Skeletal muscle tissue (tissue), 4 donors: ENCODE measurements around the gene OCRL. TPM values are rescaled to one million over a fixed set of nuclear protein-coding genes. Genes with fewer than 3 reads are reported as not detected.

ENCODE experiments used
- H3K27ac ChIP-seq: one replicate; pipeline ENCODE4 v1.7.0; 2013; ENCODE audit warnings: mild to moderate bottlenecking, low read depth, low read length, inconsistent platforms
- H3K27me3 ChIP-seq, 3 donors: one replicate each; pipeline ENCODE4 v1.7.0; 2013; ENCODE audit warnings: low read length in 3 of 3; ENCODE audit not compliant: control insufficient read depth in 3 of 3, insufficient read depth in 3 of 3
- H3K36me3 ChIP-seq, 3 donors: one replicate each; pipeline ENCODE4 v1.7.0; 2013; ENCODE audit warnings: low read length in 3 of 3; ENCODE audit not compliant: control insufficient read depth in 3 of 3, insufficient read depth in 3 of 3
- H3K4me1 ChIP-seq, 3 donors: one replicate each; pipeline ENCODE4 v1.7.0; 2013; ENCODE audit warnings: low read length in 3 of 3, mild to moderate bottlenecking in 3 of 3; ENCODE audit not compliant: control insufficient read depth in 3 of 3, insufficient read depth in 3 of 3
- H3K4me3 ChIP-seq, 3 donors: one replicate each; pipeline ENCODE4 v1.7.0; 2013; ENCODE audit warnings: low read length in 3 of 3
- H3K9ac ChIP-seq, 3 donors: one replicate each; pipeline ENCODE4 v1.7.0; 2013; ENCODE audit warnings: low read length in 3 of 3, mild to moderate bottlenecking in 3 of 3, moderate library complexity in 2 of 3, low read depth in 1 of 3
- H3K9me3 ChIP-seq, 3 donors: one replicate each; pipeline ENCODE4 v1.7.0; 2013; ENCODE audit warnings: low read length in 3 of 3; ENCODE audit not compliant: control insufficient read depth in 3 of 3
- total RNA-seq: library from RNA; depleted of rRNA; stranded (reverse); fragments of >200 nt; gene quantifications from one replicate; pipeline ENCODE4 v1.2.3, GENCODE V29; 2014
- donor health status: Osteomylitis.

OCRL gene
- total RNA-seq, 1 donor from 2014 or later: 8.4 TPM

DNA sequence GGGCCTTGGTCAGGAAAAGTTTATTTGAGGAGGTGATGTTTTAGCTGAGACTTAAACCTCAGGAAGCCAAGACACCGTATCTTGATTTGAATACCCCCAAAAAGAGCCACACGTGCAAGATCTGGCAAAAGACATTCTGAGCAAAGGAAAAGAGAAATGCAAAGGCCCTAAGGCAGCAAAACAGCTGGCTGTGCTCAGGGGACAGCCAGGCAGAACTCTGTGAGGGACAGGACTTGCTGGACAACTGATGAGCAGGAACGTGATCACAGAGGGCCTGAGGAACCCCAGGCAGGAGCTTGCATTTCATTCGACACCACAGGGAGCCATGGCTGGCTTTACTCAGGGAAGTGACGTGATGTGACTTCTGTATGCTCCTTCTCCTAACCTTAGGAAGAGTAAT lies 56.0 kb downstream of the OCRL start:
- Histone ChIP-seq H3K4me3 (no peak overlapping the region), H3K36me3 (peaks cover 0 to 4% (median 2%) of the 10 kb centered on the region in 3 donors), H3K9me3 (no peaks in the 10 kb centered on the region), H3K27ac (no peak overlapping the region), H3K4me1 (peaks cover 5 to 21% (median 6%) of the 10 kb centered on the region in 3 donors), H3K27me3 (peaks cover 0 to 2% (median 0%) of the 10 kb centered on the region in 3 donors), H3K9ac (no peak overlapping the region)

DNA sequence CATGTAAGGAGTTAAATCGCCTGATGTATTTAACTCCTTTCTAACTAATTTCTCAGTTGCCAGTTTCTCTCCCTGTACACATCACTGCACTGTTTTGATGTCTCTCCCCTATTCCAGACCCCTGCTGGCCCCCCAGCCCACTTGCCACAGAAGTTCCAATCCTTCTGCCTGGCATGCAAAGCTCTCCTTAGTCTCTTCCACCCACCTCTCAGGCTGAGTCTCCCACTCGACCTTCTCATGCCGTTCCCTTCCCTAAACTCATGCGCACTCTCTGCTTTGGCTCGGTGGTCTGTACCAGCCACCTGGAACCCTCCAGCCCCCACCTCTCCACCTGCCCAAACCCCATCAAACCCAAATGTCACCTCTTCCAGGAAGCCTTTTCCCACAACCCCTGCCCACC lies 57.8 kb downstream of the OCRL start:
- Histone ChIP-seq H3K36me3 (no peaks in the 10 kb centered on the region), H3K27me3 (peaks cover 0 to 3% (median 0%) of the 10 kb centered on the region in 3 donors), H3K4me3 (no peak overlapping the region), H3K27ac (no peak overlapping the region), H3K9me3 (no peaks in the 10 kb centered on the region), H3K4me1 (peaks cover 5 to 16% (median 5%) of the 10 kb centered on the region in 3 donors), H3K9ac (no peak overlapping the region)

DNA sequence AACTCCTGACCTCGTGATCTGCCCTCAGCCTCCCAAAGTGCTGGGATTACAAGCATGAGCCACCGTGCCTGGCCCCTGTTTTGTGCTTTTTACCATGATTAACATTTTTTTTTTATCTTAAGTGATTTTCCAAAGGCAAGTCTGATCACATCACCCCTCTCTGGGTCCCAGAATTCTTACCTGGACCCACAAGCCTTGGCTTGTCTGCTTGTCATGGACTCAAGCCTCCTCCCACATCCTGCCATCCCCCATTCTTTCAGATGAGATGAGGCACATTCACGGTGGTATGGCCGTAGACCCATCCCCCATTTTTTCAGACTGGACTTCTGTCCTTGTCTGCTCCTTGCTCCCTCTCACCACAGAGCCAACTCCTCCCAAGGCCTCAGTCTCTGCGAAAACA lies 59.4 kb downstream of the OCRL start:
- Histone ChIP-seq H3K27ac (no peak overlapping the region), H3K9ac (no peak overlapping the region), H3K27me3 (peaks cover 0 to 3% (median 0%) of the 10 kb centered on the region in 3 donors), H3K36me3 (no peaks in the 10 kb centered on the region), H3K4me1 (peaks cover 3 to 10% (median 4%) of the 10 kb centered on the region in 3 donors), H3K4me3 (no peak overlapping the region), H3K9me3 (no peaks in the 10 kb centered on the region)

DNA sequence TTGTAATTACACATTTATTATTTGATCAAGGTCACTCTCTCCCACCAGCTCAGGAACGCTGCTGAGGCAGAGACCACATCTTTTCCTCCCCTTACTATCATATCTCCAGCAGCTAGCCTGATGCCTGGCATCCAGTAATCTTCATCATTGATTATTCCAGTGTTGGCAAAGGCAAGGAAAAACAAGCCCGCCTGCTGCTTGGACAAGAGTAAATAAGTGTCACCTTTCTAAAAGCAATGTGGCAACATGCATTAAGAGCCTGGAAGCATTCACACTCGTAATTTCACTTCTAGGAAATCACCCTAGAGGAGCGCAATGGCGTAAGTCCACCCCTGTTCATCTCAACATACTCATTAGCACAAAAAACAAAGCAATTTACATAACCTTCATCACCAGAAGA lies 59.9 kb downstream of the OCRL start:
- Histone ChIP-seq H3K36me3 (no peaks in the 10 kb centered on the region), H3K27ac (no peak overlapping the region), H3K27me3 (peaks cover 0 to 3% (median 0%) of the 10 kb centered on the region in 3 donors), H3K9me3 (no peaks in the 10 kb centered on the region), H3K4me1 (peaks cover 4 to 11% (median 5%) of the 10 kb centered on the region in 3 donors), H3K4me3 (no peak overlapping the region), H3K9ac (no peak overlapping the region)

DNA sequence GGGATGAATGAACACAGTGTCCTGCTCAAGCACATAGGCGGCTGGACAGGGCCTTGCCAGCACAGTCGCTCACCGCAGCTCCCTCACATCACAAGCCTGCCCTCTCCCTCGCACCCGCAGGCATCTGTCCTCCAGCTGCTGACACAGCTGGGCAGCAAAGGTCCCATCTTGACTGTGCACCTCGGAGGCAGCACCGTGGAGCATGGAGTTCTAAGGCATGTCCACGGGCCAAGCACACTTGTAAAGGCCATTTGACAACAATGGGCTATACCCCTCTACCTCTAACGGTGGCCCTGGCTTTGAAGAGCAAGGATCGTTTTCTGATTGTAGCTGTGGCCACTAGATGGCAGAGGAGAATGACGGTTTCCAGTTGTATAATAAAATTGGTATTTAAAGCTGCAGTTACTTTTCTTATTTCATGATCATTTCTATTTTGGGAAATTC lies 60.9 kb downstream of the OCRL start:
- Histone ChIP-seq H3K4me3 (no peak overlapping the region), H3K9ac (no peak overlapping the region), H3K9me3 (no peaks in the 10 kb centered on the region), H3K27ac (no peak overlapping the region), H3K27me3 (peaks cover 0 to 3% (median 0%) of the 10 kb centered on the region in 3 donors), H3K4me1 (peaks cover 4 to 15% (median 5%) of the 10 kb centered on the region in 3 donors), H3K36me3 (no peaks in the 10 kb centered on the region)

DNA sequence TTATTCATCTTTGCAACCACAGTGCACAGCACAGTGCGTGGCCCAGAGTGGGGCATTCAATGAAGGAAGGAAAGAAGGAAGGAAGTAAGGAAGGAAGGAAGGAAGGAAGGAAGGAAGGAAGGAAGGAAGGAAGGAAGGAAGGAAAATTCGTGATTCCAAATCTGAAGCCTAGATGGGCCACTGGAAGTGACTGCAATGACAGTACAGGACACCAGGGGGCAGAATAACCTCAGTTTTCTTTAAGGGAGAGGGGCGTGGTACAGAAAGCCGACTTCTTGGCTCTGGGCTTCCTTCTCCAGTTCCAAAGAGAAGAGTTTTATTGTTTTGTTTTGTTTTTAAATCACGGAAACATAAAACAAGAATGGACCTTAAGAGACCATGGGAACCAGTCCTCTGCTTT lies 66.9 kb downstream of the OCRL start:
- Histone ChIP-seq H3K27ac (no peak overlapping the region), H3K36me3 (no peaks in the 10 kb centered on the region), H3K9me3 (no peaks in the 10 kb centered on the region), H3K27me3 (peaks cover 0 to 7% (median 0%) of the 10 kb centered on the region in 3 donors), H3K9ac (no peak overlapping the region), H3K4me3 (no peak overlapping the region), H3K4me1 (peaks cover 4 to 9% (median 7%) of the 10 kb centered on the region in 3 donors)

DNA sequence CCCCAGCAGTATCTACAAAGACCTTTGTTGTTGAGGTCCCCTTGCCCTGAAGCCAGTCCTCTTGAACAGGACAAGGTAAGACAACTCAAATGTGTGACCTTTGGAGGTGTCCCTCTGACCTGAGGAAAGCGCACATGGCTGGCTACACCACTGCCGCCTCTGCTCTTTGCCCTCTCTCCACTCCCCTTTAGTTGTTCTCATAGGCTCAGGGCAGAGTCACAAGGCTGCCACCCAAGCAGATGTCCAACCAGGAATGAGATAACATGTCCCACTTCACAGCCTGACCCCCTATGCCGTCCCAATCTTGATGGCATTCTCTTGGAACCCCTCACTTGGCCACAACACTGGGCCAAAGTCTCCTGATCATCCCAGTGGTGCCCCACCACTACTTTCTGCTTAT lies 68.4 kb downstream of the OCRL start:
- Histone ChIP-seq H3K9me3 (no peaks in the 10 kb centered on the region), H3K4me1 (peaks cover 4 to 9% (median 7%) of the 10 kb centered on the region in 3 donors), H3K27ac (no peak overlapping the region), H3K9ac (no peak overlapping the region), H3K27me3 (peaks cover 0 to 7% (median 0%) of the 10 kb centered on the region in 3 donors), H3K4me3 (no peak overlapping the region), H3K36me3 (no peaks in the 10 kb centered on the region)

DNA sequence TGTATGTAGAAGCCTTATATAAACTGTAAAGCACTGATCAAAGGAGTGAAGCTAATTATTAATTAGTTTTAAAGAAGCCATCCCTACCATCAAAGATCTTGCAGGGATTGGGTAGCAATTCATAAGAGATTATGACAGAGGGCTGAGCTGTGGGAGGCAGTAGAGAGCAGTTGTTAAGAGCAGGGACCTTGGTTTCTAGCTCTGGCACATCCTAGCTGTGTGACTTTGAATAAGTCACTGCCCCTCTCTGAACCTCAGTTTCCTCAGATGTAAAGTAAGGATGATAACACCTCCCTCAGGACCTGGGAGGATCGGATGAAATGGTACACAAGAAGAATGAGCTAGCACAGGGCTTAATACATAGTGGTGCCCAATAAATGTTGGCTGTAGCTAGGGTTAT lies 69.3 kb downstream of the OCRL start:
- no peaks in the 10 kb centered on the region for H3K36me3 ChIP-seq
- H3K4me3 ChIP-seq: no peak overlapping the region
- no peak overlapping the region for H3K9ac ChIP-seq
- peaks cover 2 to 6% (median 5%) of the 10 kb centered on the region in 3 donors for H3K4me1 ChIP-seq
- H3K27me3 ChIP-seq: peaks cover 0 to 7% (median 0%) of the 10 kb centered on the region in 3 donors
- no peaks in the 10 kb centered on the region for H3K9me3 ChIP-seq
- H3K27ac ChIP-seq: no peak overlapping the region

DNA sequence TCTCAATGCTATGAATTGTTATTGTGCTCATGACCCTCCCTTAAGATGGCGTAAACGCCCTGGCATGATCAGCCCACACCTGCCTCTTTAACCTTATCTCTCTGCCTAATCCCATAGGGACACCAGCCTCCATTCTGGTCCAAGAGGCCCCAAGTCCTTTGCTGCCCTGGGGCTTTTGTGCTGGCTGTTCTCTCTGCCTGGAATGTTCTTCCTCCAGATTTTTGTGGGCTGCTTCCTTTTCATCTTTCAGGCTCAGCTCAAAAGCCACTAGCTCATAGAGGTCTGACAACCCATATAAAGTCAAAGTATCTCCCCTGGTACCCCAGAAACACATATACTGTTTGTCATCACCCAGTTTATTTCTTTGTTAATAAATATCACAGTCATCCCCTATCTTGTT lies 72.3 kb downstream of the OCRL start:
- H3K27ac ChIP-seq: no peak overlapping the region
- no peak overlapping the region for H3K4me3 ChIP-seq
- no peak overlapping the region for H3K9ac ChIP-seq
- peaks cover 4 to 5% (median 5%) of the 10 kb centered on the region in 3 donors for H3K4me1 ChIP-seq
- no peaks in the 10 kb centered on the region for H3K36me3 ChIP-seq
- peaks cover 0 to 7% (median 0%) of the 10 kb centered on the region in 3 donors for H3K27me3 ChIP-seq
- no peaks in the 10 kb centered on the region for H3K9me3 ChIP-seq

DNA sequence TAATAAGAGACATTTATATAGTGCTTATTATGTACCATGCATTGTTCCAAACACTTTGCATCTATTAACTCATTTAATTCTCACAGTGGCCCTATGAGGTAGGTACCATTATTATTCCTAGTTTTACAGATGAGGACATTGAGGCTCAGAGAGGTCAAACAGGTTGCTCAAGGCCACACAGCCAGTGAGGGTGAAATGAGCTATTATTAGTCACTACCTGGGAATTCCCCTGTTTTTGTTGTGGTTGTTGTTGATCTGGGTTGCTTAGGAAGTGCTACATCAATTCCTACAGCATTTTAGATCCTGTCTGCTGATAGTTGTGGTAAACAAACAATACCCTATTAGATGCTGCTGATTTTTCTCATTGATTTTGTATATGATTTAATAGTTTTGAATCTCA lies 73.5 kb downstream of the OCRL start:
- Histone ChIP-seq H3K27ac (no peak overlapping the region), H3K9me3 (no peaks in the 10 kb centered on the region), H3K9ac (no peak overlapping the region), H3K4me1 (peaks cover 4 to 5% (median 5%) of the 10 kb centered on the region in 3 donors), H3K27me3 (peaks cover 0 to 3% (median 0%) of the 10 kb centered on the region in 3 donors), H3K4me3 (no peak overlapping the region), H3K36me3 (no peaks in the 10 kb centered on the region)
